NCI-H1092 treated with DMSO at 0.1 percent for 48 hours (cell line): ENCODE measurements around the gene ROR2.
"Not testable (repeated sequence)": the region's sequence is repeated elsewhere in the genome, so short reads cannot be mapped to it uniquely, and the experiment has no call there.

Source experiments
- DNase-seq: peaks from one replicate; lab custom pipeline; 2025; lab: John Stamatoyannopoulos, UW

The ROR2 gene

GRCh38 chr9:91923145-91923544 is 26.9 kb downstream of the ROR2 start:
- DNase-seq: no peak

GRCh38 chr9:91921371-91921770 is 28.7 kb downstream of the ROR2 start:
- DNase-seq: no peak

GRCh38 chr9:91920630-91921350 is 29.2 kb downstream of the ROR2 start:
- no peak for DNase-seq

- no peak for DNase-seq
Measured at GRCh38 chr9:91919621-91920020, 30.4 kb downstream of the ROR2 start.

GRCh38 chr9:91917436-91917835 is 32.6 kb downstream of the ROR2 start:
- DNase-seq: no peak

GRCh38 chr9:91915524-91916263 is 34.3 kb downstream of the ROR2 start:
- no peak for DNase-seq

- no peak for DNase-seq
Measured at GRCh38 chr9:91914937-91915336, 35.1 kb downstream of the ROR2 start.

- no peak for DNase-seq
Measured at GRCh38 chr9:91914404-91914803, 35.6 kb downstream of the ROR2 start.

GRCh38 chr9:91913986-91914385 is 36.0 kb downstream of the ROR2 start:
- DNase-seq: no peak

- DNase-seq: no peak
Measured at GRCh38 chr9:91913096-91913495, 36.9 kb downstream of the ROR2 start.

GRCh38 chr9:91911657-91912056 is 38.4 kb downstream of the ROR2 start:
- DNase-seq: no peak

GRCh38 chr9:91909256-91909655 is 40.8 kb downstream of the ROR2 start:
- not testable (repeated sequence) for DNase-seq

- DNase-seq: no peak
Measured at GRCh38 chr9:91908746-91909145, 41.3 kb downstream of the ROR2 start.

- no peak for DNase-seq
Measured at GRCh38 chr9:91908293-91908623, 41.8 kb downstream of the ROR2 start.

- DNase-seq: no peak
Measured at GRCh38 chr9:91907484-91908292, 42.3 kb downstream of the ROR2 start.

- no peak for DNase-seq
Measured at GRCh38 chr9:91905991-91906469, 44.0 kb downstream of the ROR2 start.

GRCh38 chr9:91905237-91905650 is 44.8 kb downstream of the ROR2 start:
- DNase-seq: no peak

GRCh38 chr9:91904588-91905236 is 45.3 kb downstream of the ROR2 start:
- no peak for DNase-seq

- no peak for DNase-seq
Measured at GRCh38 chr9:91903126-91903911, 46.7 kb downstream of the ROR2 start.

- DNase-seq: no peak
Measured at GRCh38 chr9:91902475-91903125, 47.4 kb downstream of the ROR2 start.

GRCh38 chr9:91900797-91901177 is 49.2 kb downstream of the ROR2 start:
- DNase-seq: peak; percentile 55
